DMS53 treated with DMSO at 0.1 percent for 48 hours (cell line): ENCODE results near the gene NOSIP.

ENCODE experiments used
- DNase-seq: peaks from one replicate; lab custom pipeline; 2025; ENCODE audit not compliant: unreplicated experiment; lab: John Stamatoyannopoulos, UW

NOSIP gene

GRCh38 chr19:49595819-49596404, 15.6 kb upstream of the NOSIP start:
- no peak for DNase-seq

- no peak for DNase-seq
Measured at GRCh38 chr19:49594993-49595818, 14.8 kb upstream of the NOSIP start.

GRCh38 chr19:49594157-49594992, 14.0 kb upstream of the NOSIP start:
- DNase-seq: no peak

GRCh38 chr19:49593233-49594113, 13.1 kb upstream of the NOSIP start:
- no peak for DNase-seq

GRCh38 chr19:49592486-49593232, 12.3 kb upstream of the NOSIP start:
- DNase-seq: no peak

- no peak for DNase-seq
Measured at GRCh38 chr19:49591731-49592485, 11.6 kb upstream of the NOSIP start.

- peak; percentile 22 for DNase-seq
Measured at GRCh38 chr19:49590971-49591730, 10.8 kb upstream of the NOSIP start, which contains the start of gene PRR12. Gene PRR12, plus strand, starts transcription at chr19:49591182. Its CDS starts 473 bp downstream, at chr19:49591655.

- peak; percentile 79 for DNase-seq
Measured at GRCh38 chr19:49590071-49590970, 10.0 kb upstream of the NOSIP start.

GRCh38 chr19:49589502-49589905, 9.1 kb upstream of the NOSIP start:
- DNase-seq: peak; percentile 21

GRCh38 chr19:49588365-49589122, 8.2 kb upstream of the NOSIP start:
- DNase-seq: no peak

GRCh38 chr19:49587227-49587626, 6.9 kb upstream of the NOSIP start:
- no peak for DNase-seq

GRCh38 chr19:49585023-49585422, 4.7 kb upstream of the NOSIP start:
- DNase-seq: no peak

- no peak for DNase-seq
Measured at GRCh38 chr19:49583239-49583638, 2.9 kb upstream of the NOSIP start.

- peak; percentile 4 for DNase-seq
Measured at GRCh38 chr19:49581007-49581508, 702 bp upstream of the NOSIP start, which contains the start of gene PRRG2. Gene PRRG2, plus strand, starts transcription at chr19:49581316. Its CDS starts 1,904 bp downstream, at chr19:49583220.

- DNase-seq: no peak
Measured at GRCh38 chr19:49579947-49580263, 451 bp downstream of the NOSIP start.

- DNase-seq: no peak
Measured at GRCh38 chr19:49579193-49579592, 1.2 kb downstream of the NOSIP start.
